HepG2 (cell line): ENCODE measurements around the gene AMPD2. TPM values are rescaled to one million over a fixed set of nuclear protein-coding genes. Genes with fewer than 3 reads are reported as not detected.

ENCODE experiments used
- BCL6 ChIP-seq: IDR thresholded peaks from 2 replicates; pipeline ENCODE4 v1.6.1; 2016; ENCODE audit warnings: missing genetic modification reagents, missing compliant biosample characterization
- CREM ChIP-seq, 2 experiments: sonication (generic) in 1 of 2; formaldehyde crosslinking in 1 of 2; IDR thresholded peaks; 2 replicates each; pipeline versions ENCODE4 v1.4.0 to v1.6.1; 2016 to 2020; ENCODE audit warnings: antibody characterized with exemption in 1 of 2, mild to moderate bottlenecking in 1 of 2, missing genetic modification reagents in 1 of 2
- HNF4A ChIP-seq: sonication (generic); formaldehyde crosslinking; IDR thresholded peaks from 2 replicates; pipeline ENCODE4 v1.4.0; 2020; ENCODE audit warnings: missing genetic modification reagents
- KDM4B ChIP-seq: sonication (generic); formaldehyde crosslinking; IDR thresholded peaks from 2 replicates; pipeline ENCODE4 v1.4.0; 2020; ENCODE audit warnings: missing genetic modification reagents
- KLF9 ChIP-seq: IDR thresholded peaks from 2 replicates; pipeline ENCODE4 v1.6.1; 2016; ENCODE audit warnings: low read depth
- NFYB ChIP-seq: sonication (generic); formaldehyde crosslinking; IDR thresholded peaks from 2 replicates; pipeline ENCODE4 v1.4.0; 2020; ENCODE audit warnings: missing genetic modification reagents
- RARA ChIP-seq: IDR thresholded peaks from 2 replicates; pipeline ENCODE4 v1.6.1; 2016; ENCODE audit warnings: missing genetic modification reagents, missing compliant biosample characterization
- ZNF234 ChIP-seq: sonication (generic); formaldehyde crosslinking; conservative IDR thresholded peaks from 2 replicates; pipeline ENCODE4 v1.5.1; 2020; ENCODE audit warnings: mild to moderate bottlenecking, missing genetic modification reagents
- ZNF468 ChIP-seq: sonication (generic); formaldehyde crosslinking; IDR thresholded peaks from 2 replicates; pipeline ENCODE4 v1.8.0; 2022; ENCODE audit warnings: mild to moderate bottlenecking, moderate library complexity, missing genetic modification reagents
- ZNF510 ChIP-seq: sonication (generic); formaldehyde crosslinking; IDR thresholded peaks from 2 replicates; pipeline ENCODE4 v1.4.0; 2020; ENCODE audit warnings: low read depth, mild to moderate bottlenecking, missing genetic modification reagents
- ZNF607 ChIP-seq: sonication (generic); formaldehyde crosslinking; IDR thresholded peaks from 2 replicates; pipeline ENCODE4 v1.5.1; 2020; ENCODE audit warnings: missing genetic modification reagents, mild to moderate bottlenecking, borderline replicate concordance
- ZNF746 ChIP-seq: sonication (generic); formaldehyde crosslinking; IDR thresholded peaks from 2 replicates; pipeline ENCODE4 v1.8.0; 2022; ENCODE audit warnings: mild to moderate bottlenecking, missing genetic modification reagents
- ZSCAN31 ChIP-seq: sonication (generic); formaldehyde crosslinking; IDR thresholded peaks from 2 replicates; pipeline ENCODE4 v1.5.0; 2020; ENCODE audit warnings: low read depth, mild to moderate bottlenecking, missing genetic modification reagents
- polyA plus RNA-seq, 8 experiments: library from polyadenylated mRNA; depleted of rRNA in 3 of 8; stranded (reverse) in 7 of 8; unstranded in 1 of 8; fragments of >200 nt; fragmentation: Illumina TruSeq in 4 of 8; extraction: Trizol in 4 of 8; gene quantifications; 2 replicates each; pipeline versions ENCODE4 v1.2.1 to v1.2.3, GENCODE V29; 2011 to 2016; ENCODE audit warnings: low read depth in 4 of 8, missing spikeins in 1 of 8, mixed read lengths in 1 of 8; ENCODE audit not compliant: insufficient read depth in 1 of 8
- total RNA-seq, 5 experiments: library from RNA; depleted of rRNA; stranded (reverse); fragments of >200 nt; fragmentation: Illumina TruSeq; extraction: Trizol; gene quantifications; 2 replicates each; pipeline ENCODE4 v1.2.3, GENCODE V29; 2016; ENCODE audit warnings: low read depth in 1 of 5
- TF ChIP-seq, protein P1 (sequence below): sonication (generic); formaldehyde crosslinking; IDR thresholded peaks from 2 replicates; pipeline ENCODE4 v1.5.0; 2020; ENCODE audit warnings: missing genetic modification reagents
- TF ChIP-seq, protein P2 (sequence below): sonication (generic); formaldehyde crosslinking; IDR thresholded peaks from 2 replicates; pipeline ENCODE4 v1.4.0; 2020; ENCODE audit warnings: missing genetic modification reagents

Gene AMPD2
- total and polyA plus RNA-seq, 2 of the 13 experiments (the other 11 are each of a cell fraction or from before 2014, with no cell fraction given): 62.3 to 82.0 TPM

DNA sequence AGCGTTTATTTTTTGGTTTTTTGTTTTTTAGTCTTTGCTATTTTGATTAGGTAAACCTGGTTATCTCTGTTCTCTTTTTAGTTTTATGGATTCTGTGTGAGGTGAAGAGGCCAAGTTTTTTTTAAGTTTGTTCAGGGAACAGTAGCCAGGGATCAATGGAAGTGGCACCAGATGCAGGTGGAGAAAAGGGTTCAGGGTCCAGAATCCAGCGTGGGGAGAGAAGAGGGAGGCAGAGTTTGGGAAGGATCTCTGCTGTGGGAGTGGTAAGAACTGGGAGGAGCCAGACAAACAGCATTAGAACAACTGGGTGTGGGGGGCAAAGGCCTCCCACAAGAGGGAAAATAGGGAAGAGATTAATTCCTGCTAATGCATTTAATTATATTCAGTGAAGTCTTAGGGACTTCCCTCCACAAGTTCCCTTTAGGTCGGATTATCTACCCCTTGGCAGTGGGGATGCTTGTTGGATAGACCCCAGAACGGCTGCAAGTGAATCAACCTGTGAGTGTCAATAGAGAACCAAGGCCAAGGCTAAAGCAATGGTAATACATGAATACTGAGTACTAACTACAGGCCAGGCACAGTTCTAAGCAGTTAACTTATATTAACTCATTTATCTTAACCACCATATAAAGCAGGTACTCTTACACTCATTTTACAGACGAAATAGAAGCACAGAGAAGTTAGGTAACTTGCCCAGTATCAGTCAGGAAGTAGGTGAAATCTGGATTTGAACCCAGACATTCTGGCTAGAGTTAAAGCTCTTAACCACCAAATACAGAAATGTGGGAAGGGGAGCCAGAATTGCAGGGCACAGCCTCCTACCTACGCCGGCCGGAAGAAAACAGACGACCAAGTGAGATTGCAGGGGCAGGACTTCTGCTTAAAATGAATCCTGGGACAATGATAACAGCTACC, 719 bp upstream of the AMPD2 start (continued):
- TF ChIP-seq CREM (IDR thresholded peaks at IDR 0.05) (peak; percentile 76), CREM (CRISPR knock-in tag; IDR thresholded peaks at IDR 0.05) (no peak), KDM4B (CRISPR knock-in tag) (no peak), BCL6 (CRISPR knock-in tag) (peak; percentile 70), ZNF468 (CRISPR knock-in tag) (no peak), ZNF746 (peak; percentile 53; the same call in 1 of the 2 replicates), HNF4A (peak; percentile 91), ZNF510 (CRISPR knock-in tag) (peak; percentile 61; the same call in 1 of the 2 replicates), KLF9 (CRISPR knock-in tag) (no peak), ZNF607 (CRISPR knock-in tag) (0 out of 2 replicates have a peak, but pooled peaks have one; percentile 26), RARA (CRISPR knock-in tag) (peak; percentile 82), NFYB (CRISPR knock-in tag) (no peak), ZSCAN31 (0 out of 2 replicates have a peak, but pooled peaks have one; percentile 42), ZNF234 (CRISPR knock-in tag) (no peak)
- TF ChIP-seq, protein P1, sequence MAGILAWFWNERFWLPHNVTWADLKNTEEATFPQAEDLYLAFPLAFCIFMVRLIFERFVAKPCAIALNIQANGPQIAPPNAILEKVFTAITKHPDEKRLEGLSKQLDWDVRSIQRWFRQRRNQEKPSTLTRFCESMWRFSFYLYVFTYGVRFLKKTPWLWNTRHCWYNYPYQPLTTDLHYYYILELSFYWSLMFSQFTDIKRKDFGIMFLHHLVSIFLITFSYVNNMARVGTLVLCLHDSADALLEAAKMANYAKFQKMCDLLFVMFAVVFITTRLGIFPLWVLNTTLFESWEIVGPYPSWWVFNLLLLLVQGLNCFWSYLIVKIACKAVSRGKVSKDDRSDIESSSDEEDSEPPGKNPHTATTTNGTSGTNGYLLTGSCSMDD (CRISPR knock-in tag): no peak
- TF ChIP-seq, protein P2, sequence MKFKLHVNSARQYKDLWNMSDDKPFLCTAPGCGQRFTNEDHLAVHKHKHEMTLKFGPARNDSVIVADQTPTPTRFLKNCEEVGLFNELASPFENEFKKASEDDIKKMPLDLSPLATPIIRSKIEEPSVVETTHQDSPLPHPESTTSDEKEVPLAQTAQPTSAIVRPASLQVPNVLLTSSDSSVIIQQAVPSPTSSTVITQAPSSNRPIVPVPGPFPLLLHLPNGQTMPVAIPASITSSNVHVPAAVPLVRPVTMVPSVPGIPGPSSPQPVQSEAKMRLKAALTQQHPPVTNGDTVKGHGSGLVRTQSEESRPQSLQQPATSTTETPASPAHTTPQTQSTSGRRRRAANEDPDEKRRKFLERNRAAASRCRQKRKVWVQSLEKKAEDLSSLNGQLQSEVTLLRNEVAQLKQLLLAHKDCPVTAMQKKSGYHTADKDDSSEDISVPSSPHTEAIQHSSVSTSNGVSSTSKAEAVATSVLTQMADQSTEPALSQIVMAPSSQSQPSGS: peak; percentile 17; the same call in 1 of the 2 replicates
